ENCODE measurements around the gene EXD3. TPM values are rescaled to one million over a fixed set of nuclear protein-coding genes. Genes with fewer than 3 reads are reported as not detected.

The EXD3 gene
- total and polyA plus RNA-seq, 2 donors, result 7.5 to 12.0 TPM

DNA sequence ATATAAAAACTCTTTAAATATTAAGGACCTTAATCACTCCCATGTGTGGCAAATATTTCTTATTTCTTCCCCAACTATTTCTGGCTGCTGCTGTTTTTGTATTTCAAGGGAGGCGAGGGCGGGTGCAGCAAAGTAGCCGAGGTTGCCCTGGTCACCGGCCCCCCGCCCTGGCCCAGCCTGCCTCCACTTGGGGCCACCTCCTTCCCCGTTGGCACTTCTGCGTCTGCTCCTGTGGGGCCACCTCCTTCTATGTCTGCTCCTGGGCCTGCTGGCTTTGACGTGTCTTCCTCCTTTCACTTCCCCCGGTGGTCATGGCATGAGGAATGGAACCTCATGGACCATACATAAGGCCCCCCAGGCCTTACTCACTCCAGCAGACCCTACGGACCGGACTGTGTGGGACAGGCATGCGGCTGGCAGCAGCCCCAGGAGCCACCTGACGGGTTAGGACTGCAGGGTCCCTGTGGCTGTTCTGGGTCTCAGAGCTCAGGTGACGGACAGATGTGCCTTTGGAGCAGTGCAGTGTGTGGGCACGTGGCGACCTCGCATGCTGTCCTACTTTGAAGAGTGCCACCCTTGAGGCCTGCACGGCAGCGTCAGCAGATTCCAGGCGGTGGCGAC lies 24.0 kb upstream of the EXD3 start:
- no peak for DNase-seq (ENCODE audit: extremely low spot score)
- no peaks in the 10 kb centered on the region for H3K36me3 ChIP-seq (ENCODE audit: insufficient read depth)
- WGBS, result 75% methylated on average over 21 of the region's 21 CpGs
- no peak overlapping the region for H3K4me3 ChIP-seq (ENCODE audit: low read depth, low read length)
- no peaks in the 10 kb centered on the region for H3K4me1 ChIP-seq (ENCODE audit: insufficient read depth)
- H3K27ac ChIP-seq (ENCODE audit: low read depth), result no peak overlapping the region

DNA sequence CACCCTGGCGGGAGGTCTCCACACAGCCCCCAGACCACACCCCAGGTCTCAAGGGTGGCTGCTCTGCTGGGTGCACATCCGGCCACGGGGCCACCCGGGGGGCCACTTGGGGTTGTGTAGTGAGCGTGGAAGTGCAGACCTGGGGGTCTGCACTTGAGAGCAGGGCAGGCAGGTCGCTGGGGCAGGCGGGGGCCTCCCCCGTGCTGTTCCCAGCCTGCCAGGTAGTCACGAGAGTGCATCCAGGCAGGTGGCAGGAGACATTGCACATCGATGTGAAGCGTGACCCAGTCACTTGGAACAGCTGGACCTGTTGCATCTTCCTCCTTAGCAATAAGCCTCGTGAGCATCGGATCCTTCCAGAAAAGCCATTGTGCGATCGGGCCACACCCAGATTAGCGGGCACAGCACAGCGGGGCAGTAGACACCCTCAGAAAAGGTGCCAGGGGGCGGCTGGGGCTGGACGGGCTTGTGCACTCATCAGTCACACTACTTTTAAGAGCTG lies 23.0 kb upstream of the EXD3 start:
- H3K4me3 ChIP-seq (ENCODE audit: low read depth, low read length), result no peak overlapping the region
- WGBS, result 59% methylated on average over 19 of the region's 19 CpGs
- H3K36me3 ChIP-seq (ENCODE audit: insufficient read depth), result no peaks in the 10 kb centered on the region
- no peak for DNase-seq (ENCODE audit: extremely low spot score)
- no peak overlapping the region for H3K27ac ChIP-seq (ENCODE audit: low read depth)
- H3K4me1 ChIP-seq (ENCODE audit: insufficient read depth), result peaks cover 4% of the 10 kb centered on the region

DNA sequence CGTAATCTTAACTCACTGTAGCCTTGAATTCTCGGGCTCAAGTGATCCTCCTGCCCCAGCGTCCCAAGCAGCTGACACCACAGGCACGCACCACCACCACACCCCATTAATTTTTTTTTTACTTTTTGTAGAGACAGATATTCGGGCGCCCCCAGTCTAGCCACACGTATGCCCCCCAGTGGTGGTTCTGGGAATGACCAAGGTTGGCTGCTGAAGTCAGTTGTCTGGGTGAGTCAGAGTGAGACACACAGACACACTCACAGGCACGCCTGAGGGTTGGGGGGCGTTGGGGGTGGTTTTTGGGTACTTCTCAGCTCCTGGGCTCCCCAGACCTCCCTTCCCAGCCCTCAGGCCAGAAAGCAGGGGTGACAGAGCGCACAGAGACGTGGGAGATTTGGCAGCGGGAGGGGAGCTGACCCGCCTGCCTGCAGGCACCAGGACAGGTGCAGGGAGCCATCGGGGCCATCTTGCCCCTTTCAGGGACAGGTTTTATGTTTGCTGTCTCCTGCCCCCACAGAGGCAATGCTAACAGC lies 22.4 kb upstream of the EXD3 start:
- H3K4me3 ChIP-seq (ENCODE audit: low read depth, low read length), result no peak overlapping the region
- WGBS, result 21% methylated on average over 14 of the region's 14 CpGs
- DNase-seq (ENCODE audit: extremely low spot score), result no peak

DNA sequence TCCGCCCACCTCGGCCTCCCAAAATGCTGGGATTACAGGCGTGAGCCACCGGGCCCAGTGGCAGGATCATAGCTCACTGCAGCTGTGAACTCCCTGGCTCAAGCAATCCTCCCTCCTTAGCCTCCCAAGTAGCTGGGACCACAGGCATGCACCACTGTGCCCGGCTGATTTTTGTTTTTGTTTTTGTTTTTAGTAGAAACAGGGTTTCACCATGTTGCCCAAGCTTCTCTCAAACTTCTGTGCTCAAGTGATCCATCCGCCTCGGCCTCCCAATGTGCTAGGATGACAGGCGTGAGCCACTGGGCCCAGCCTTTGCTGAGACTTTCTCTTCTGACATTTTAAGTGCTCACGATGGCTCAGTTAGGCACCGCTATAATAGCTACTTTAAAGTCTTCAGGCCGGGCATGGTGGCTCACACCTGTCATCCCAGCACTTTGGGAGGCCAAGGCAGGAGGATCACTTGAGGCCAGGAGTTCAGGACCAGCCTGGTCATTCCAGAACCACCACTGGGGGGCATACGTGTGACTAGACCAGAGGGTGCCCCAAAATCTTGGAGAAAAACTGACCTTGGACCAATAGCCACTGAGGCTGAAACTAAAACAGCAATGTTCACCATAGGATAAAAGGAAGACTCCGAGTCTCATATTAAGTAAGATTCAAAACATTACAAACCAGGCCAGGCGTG lies 21.3 kb upstream of the EXD3 start:
- WGBS, result 86% methylated on average over 14 of the region's 14 CpGs
- DNase-seq (ENCODE audit: extremely low spot score), result no peak
- Histone ChIP-seq H3K27ac (ENCODE audit: low read depth) (no peak overlapping the region), H3K4me1 (ENCODE audit: insufficient read depth) (peaks cover 4% of the 10 kb centered on the region), H3K36me3 (ENCODE audit: insufficient read depth) (no peaks in the 10 kb centered on the region), H3K4me3 (ENCODE audit: low read depth, low read length) (no peak overlapping the region)

More for the DNA sequence above, 22.4 kb upstream of the EXD3 start:
- Histone ChIP-seq H3K36me3 (ENCODE audit: insufficient read depth) (no peaks in the 10 kb centered on the region), H3K27ac (ENCODE audit: low read depth) (no peak overlapping the region), H3K4me1 (ENCODE audit: insufficient read depth) (peaks cover 4% of the 10 kb centered on the region)

DNA sequence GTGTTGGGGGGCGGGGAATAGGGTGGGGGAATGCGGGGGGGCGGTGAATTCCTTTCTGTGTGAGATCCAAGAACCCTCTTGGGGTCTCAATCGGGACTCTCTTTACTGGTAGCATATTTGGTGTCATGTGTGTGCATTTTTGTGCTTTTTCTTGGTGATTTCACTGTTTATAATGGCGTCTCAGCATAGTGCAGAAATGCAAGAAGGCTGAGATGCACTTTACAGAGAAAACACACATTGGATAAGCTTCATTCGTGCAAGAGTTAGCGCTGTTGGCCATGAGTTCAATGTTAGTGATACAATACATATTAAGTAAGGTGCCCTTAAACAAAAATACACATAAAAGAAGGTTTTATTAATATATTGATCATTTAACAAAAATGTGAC lies 19.0 kb upstream of the EXD3 start:
- Histone ChIP-seq H3K4me3 (ENCODE audit: low read depth, low read length) (peak overlapping the region; percentile 27), H3K4me1 (ENCODE audit: insufficient read depth) (peaks cover 4% of the 10 kb centered on the region), H3K27ac (ENCODE audit: low read depth) (no peak overlapping the region), H3K36me3 (ENCODE audit: insufficient read depth) (no peaks in the 10 kb centered on the region)
- DNase-seq (ENCODE audit: extremely low spot score), result no peak
- 14% methylated on average over 7 of the region's 7 CpGs for WGBS

DNA sequence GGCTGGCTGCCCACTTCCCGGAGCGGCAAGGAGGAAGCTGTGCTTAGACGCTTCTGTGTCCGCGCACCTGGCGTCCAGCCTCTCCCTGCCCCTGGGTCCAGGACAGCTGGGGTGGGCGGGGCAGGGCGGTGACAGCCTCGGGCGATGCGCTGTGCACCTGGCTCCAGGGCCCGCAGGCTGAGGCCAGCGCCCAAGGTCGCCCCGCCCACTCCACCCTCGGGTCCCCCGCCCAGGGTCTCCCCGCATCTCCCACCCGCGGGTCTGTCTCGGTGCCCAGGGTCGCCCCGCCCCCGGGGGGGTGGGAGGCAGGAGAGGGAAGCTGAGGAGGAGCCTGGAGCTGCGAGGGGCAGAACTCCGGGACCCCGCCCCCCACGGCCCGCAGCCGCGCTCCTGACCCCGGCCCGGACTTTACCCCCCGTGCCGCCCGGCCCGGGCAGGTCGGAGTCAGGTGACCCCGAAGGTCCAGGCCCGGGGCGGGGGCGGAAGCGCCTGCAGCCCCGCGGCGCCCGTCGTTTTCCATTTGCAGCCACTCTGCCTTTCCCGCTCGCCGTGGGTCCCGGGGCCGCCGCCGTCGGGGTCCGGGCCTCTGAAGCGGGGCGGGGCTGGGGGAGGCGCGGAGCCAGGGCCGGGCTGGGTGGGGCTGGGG lies 18.4 kb upstream of the EXD3 start, which contains the start of gene ENTPD8:
TSS of gene ENTPD8 (minus strand) at position 69 of the 646 bp plus-strand sequence. CDS start 3,072 bp downstream, outside the sequence.
- H3K4me1 ChIP-seq (ENCODE audit: insufficient read depth), result peaks cover 4% of the 10 kb centered on the region
- H3K4me3 ChIP-seq (ENCODE audit: low read depth, low read length), result peak within 1 kb of the TSS; percentile 27
- H3K27ac ChIP-seq (ENCODE audit: low read depth), result no peak within 1 kb of the TSS
- 1% methylated on average over 62 of the region's 62 CpGs for whole genome bisulfite sequencing
- no peaks in the 10 kb centered on the region for H3K36me3 ChIP-seq (ENCODE audit: insufficient read depth)
- DNase-seq (ENCODE audit: extremely low spot score), result no peak

DNA sequence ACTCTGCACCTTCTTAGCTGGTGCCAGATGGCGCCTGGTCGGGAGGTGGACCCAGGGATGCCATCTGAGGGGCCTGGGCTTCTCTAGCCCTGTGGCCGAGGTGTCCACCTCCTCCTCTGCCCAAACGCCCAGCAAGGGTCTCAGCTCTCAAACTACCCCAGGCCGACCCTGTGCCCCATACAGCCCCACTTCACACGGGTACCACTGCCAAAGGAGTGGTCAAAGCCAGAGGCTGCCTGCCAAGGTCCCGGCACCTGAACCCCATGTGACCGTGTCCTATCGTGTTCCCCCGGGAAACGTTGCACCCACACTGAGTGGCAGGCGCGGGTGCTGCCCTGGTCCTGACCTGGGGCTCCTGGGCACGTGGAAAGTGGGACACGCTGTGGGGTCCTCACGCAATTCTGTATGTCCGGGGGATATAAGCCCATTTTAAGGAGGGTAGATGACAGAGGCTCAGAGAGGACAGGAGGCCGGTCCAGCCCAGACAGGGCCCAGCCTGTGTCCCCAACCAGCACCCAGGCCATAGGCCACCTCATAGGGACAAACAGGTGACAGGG lies 16.3 kb upstream of the EXD3 start:
- WGBS, result 75% methylated on average over 18 of the region's 18 CpGs
- no peak overlapping the region for H3K4me3 ChIP-seq (ENCODE audit: low read depth, low read length)
- peaks cover 4% of the 10 kb centered on the region for H3K4me1 ChIP-seq (ENCODE audit: insufficient read depth)
- no peaks in the 10 kb centered on the region for H3K36me3 ChIP-seq (ENCODE audit: insufficient read depth)
- H3K27ac ChIP-seq (ENCODE audit: low read depth), result no peak overlapping the region
- no peak for DNase-seq (ENCODE audit: extremely low spot score)

DNA sequence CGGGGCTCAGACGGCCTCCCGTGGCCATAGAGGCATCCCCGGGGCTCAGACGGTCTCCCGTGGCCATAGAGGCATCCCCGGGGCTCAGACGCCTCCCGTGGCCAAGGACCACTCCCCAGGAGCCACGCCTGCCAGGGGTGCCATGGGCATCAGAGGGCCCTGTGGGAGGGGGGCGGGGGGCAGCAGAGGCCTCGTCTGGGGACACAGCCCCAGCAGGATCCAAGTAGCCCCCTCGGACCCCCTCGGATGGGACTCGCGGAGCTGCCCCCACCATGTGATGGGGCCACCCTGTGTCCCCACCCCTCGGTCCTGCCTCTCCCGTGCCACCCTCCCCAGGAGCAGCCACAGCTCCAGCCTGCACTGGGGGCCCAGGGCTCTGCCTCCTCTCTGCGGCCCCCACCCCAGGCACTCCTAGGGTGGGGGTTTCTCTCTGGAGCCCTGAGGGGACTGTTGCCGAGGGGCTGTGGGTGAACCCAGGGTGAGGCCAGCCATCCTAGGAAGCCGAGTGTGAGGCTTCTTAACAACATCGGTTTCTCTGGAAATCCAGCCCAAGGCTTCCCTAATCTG lies 15.7 kb upstream of the EXD3 start:
- H3K36me3 ChIP-seq (ENCODE audit: insufficient read depth), result no peaks in the 10 kb centered on the region
- no peak for DNase-seq (ENCODE audit: extremely low spot score)
- no peak overlapping the region for H3K27ac ChIP-seq (ENCODE audit: low read depth)
- WGBS, result 86% methylated on average over 22 of the region's 22 CpGs
- no peak overlapping the region for H3K4me3 ChIP-seq (ENCODE audit: low read depth, low read length)
- peaks cover 4% of the 10 kb centered on the region for H3K4me1 ChIP-seq (ENCODE audit: insufficient read depth)

DNA sequence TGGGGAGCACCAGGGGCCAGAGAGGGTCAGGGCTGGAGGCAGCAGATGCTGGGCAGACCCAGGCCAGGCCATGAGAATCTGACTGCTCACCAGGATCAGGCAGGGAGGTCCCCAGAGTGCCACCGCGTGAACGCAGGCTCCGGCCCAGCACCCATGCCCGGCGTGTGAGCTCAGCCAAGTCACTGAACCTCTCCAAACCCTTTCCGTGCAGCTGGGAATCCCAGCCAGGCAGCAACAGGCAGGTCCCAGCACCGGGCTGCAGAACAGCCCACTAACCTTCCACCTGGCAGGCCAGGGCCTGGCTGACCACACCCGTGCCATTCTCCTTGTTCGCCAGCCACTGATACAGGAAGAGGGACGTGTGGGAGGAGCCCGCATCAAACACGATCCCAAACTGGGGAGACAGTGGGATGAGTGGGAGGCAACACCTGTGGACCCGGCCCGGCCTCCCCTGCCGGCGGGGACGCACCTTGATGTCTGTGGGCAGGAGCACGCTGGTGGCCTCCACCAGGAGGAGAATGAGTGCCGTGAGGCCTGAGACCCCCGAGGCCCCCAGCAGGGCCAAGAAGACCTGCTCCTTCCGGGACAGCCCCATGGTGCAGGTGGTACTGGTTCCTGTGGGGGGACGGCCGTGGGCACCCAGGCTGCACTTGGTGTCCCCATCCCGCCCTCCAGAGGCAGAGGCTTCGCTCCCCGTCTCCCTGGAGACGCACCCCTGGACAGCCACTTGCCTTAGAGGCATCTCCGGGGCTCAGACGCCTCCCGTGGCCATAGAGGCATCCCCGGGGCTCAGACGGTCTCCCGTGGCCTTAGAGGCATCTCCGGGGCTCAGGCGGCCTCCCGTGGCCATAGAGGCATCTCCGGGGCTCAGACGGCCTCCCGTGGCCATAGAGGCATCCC lies 15.0 kb upstream of the EXD3 start:
- Histone ChIP-seq H3K4me3 (ENCODE audit: low read depth, low read length) (no peak overlapping the region), H3K36me3 (ENCODE audit: insufficient read depth) (no peaks in the 10 kb centered on the region), H3K4me1 (ENCODE audit: insufficient read depth) (peaks cover 4% of the 10 kb centered on the region), H3K27ac (ENCODE audit: low read depth) (no peak overlapping the region)
- DNase-seq (ENCODE audit: extremely low spot score), result no peak
- 82% methylated on average over 40 of the region's 40 CpGs for WGBS

DNA sequence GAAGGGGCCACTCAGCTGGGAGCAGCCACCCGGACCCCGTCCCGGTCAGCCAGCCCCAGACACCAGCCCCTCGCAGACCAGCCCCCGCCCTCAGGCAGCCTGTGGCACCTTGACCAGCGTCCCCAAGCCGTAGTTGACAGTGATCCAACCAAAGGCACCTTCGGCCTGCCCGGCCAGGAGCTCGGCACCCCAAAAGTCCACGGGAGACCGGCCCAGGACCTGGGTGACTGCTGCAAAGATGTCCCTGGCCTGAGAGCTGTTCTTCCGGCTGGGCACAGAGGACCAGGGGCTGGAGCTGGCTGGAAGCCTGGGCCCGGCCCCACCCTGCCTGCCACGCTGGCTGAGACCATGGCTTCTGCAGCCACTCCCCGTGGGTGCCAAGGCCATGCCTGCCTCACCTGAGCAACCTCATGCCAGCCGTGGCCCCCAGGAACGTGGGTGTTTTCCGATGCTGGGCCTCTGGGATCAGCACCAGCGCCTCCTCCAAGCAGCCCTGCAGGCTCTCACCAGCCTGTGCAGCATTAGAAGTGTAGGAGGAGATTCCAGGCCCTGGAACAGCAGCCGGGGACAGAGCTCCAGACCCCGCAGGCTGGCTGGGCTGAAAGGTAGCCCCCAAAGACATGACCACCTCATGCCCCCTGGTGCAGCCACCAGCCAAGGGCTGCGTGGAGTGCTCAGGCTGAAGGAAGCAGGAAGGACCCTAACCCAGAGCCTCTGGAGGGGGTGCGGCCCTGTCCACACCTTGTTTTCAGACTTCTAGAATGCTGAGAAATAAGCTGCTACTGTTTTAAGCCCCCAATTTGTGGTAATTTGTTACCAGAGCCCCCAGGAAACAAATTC lies 14.0 kb upstream of the EXD3 start:
- 84% methylated on average over 24 of the region's 24 CpGs for WGBS
- Histone ChIP-seq H3K27ac (ENCODE audit: low read depth) (no peak overlapping the region), H3K4me1 (ENCODE audit: insufficient read depth) (peaks cover 4% of the 10 kb centered on the region), H3K4me3 (ENCODE audit: low read depth, low read length) (no peak overlapping the region), H3K36me3 (ENCODE audit: insufficient read depth) (no peaks in the 10 kb centered on the region)
- no peak for DNase-seq (ENCODE audit: extremely low spot score)

DNA sequence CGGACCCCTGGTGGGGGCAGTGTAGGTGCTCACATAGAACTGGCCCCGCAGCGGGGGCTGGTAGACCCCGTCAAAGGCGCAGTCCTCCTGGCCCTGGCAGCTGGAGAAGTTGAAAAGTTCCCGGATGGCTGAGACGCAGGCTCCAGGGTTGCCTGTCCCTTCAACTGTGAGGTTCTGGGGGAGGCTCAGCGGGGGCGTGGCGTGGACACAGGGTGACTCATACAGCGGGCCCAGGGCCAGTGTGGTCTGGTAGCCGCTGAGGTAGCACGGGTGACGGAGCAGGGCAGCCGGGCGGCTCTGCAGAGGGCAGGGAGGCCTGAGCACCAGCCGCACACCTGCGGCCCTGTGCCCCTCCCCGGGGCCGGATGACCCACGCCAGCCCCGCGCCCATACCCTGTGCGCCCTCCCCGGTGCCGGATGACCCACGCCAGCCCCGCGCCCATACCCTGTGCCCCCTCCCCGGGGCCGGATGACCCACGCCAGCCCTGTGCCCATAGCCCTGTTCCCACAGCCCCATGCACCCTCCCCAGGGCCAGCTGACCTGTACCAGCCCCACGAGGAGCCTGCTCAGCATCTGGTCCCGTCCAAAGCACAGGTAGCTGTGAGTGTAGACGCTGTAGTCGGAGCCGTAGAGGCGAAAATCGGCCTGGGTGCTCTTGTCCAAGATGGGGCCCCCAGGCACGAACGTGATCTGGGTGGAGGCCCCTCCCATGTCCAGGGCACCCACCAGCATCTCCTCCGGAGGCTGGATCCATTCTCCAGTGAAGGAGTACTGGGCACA lies 13.2 kb upstream of the EXD3 start:
- H3K4me3 ChIP-seq (ENCODE audit: low read depth, low read length), result no peak overlapping the region
- no peak for DNase-seq (ENCODE audit: extremely low spot score)
- no peaks in the 10 kb centered on the region for H3K36me3 ChIP-seq (ENCODE audit: insufficient read depth)
- H3K4me1 ChIP-seq (ENCODE audit: insufficient read depth), result no peaks in the 10 kb centered on the region
- no peak overlapping the region for H3K27ac ChIP-seq (ENCODE audit: low read depth)
- WGBS, result 71% methylated on average over 42 of the region's 42 CpGs

All from urinary bladder (tissue), 4 donors.